IMR-90 (cell line): ENCODE measurements around the gene ETS1.

Experiments
- CTCF ChIP-seq: conservative IDR thresholded peaks from 2 replicates; pipeline ENCODE4 v1.5.1; 2012; ENCODE audit warnings: mild to moderate bottlenecking, low read depth, low read length, improper control_type of control experiment
- SMC3 ChIP-seq: fragments of 150-350 bp; IDR thresholded peaks from 2 replicates; pipeline ENCODE4 v1.6.1; 2016; ENCODE audit warnings: low read depth, mild to moderate bottlenecking, antibody characterized with exemption, low read length, moderate library complexity

DNA sequence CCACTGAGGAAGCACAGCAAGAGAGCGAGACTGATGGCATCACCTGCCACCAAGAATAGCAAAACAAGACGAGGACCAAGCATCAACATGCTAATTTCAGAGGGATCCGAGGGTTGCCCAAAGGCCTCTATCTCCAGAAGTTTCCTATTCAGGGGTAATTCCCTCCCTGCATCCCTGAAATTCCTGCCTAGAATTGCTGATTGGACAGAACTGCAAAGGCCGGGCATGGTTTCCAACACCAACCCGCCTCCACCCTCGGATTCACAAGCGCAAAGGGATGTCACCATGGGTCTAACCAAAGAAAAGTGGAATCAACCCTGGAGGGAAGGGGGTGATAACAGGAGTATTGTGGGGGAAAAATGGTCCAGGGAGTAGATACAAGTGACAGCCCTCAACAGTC lies 28.3 kb upstream of the ETS1 start:
- TF ChIP-seq CTCF (no peak), SMC3 (no peak)
